T1000 (cell line): Measurements from ENCODE around the gene PIP4K2C.
"Not testable (repeated sequence)": the region's sequence is repeated elsewhere in the genome, so short reads cannot be mapped to it uniquely, and the experiment has no call there.

Source experiments
- DNase-seq: peaks from one replicate; lab custom pipeline; 2025; ENCODE audit warnings: mixed read lengths; lab: John Stamatoyannopoulos, UW

PIP4K2C gene

GRCh38 chr12:57560516-57560915 lies 30.5 kb upstream of the PIP4K2C start:
- DNase-seq, result no peak

- DNase-seq, result not testable (repeated sequence)
These were observed 29.9 kb upstream of the PIP4K2C start for GRCh38 chr12:57561117-57561516.

- no peak for DNase-seq
These were observed 27.6 kb upstream of the PIP4K2C start for GRCh38 chr12:57563358-57563757.

GRCh38 chr12:57564178-57564740 lies 26.7 kb upstream of the PIP4K2C start:
- DNase-seq, result no peak

GRCh38 chr12:57568838-57569237 lies 22.2 kb upstream of the PIP4K2C start:
- DNase-seq, result no peak

- no peak for DNase-seq
These were observed 21.1 kb upstream of the PIP4K2C start for GRCh38 chr12:57569858-57570257.

GRCh38 chr12:57570438-57570837 lies 20.6 kb upstream of the PIP4K2C start:
- DNase-seq, result not testable (repeated sequence)

GRCh38 chr12:57571926-57572762 lies 18.8 kb upstream of the PIP4K2C start:
- DNase-seq, result no peak

- no peak for DNase-seq
These were observed 16.2 kb upstream of the PIP4K2C start for GRCh38 chr12:57574795-57575194.

GRCh38 chr12:57575771-57576612 lies 15.0 kb upstream of the PIP4K2C start:
- DNase-seq, result no peak

GRCh38 chr12:57576613-57577160 lies 14.3 kb upstream of the PIP4K2C start:
- DNase-seq, result no peak

GRCh38 chr12:57577981-57578758 lies 12.8 kb upstream of the PIP4K2C start:
- DNase-seq, result no peak

- DNase-seq, result no peak
These were observed 12.0 kb upstream of the PIP4K2C start for GRCh38 chr12:57579011-57579410.

GRCh38 chr12:57579677-57580465 lies 11.1 kb upstream of the PIP4K2C start:
- no peak for DNase-seq

- no peak for DNase-seq
These were observed 10.6 kb upstream of the PIP4K2C start for GRCh38 chr12:57580466-57580795.

- no peak for DNase-seq
These were observed 9.2 kb upstream of the PIP4K2C start for GRCh38 chr12:57581802-57582201.

GRCh38 chr12:57582440-57582839 lies 8.6 kb upstream of the PIP4K2C start:
- DNase-seq, result no peak

GRCh38 chr12:57583008-57583831 lies 7.8 kb upstream of the PIP4K2C start:
- peak; percentile 100 for DNase-seq

- no peak for DNase-seq
These were observed 6.9 kb upstream of the PIP4K2C start for GRCh38 chr12:57584050-57584449.

GRCh38 chr12:57584690-57585089 lies 6.3 kb upstream of the PIP4K2C start:
- DNase-seq, result no peak
